T-cell (primary cell): ENCODE results near the gene C17orf113. TPM values are rescaled to one million over a fixed set of nuclear protein-coding genes. Genes with fewer than 3 reads are reported as not detected.

Experiments used
- ATAC-seq, 4 experiments: fragments of 200-7000 bp in 3 of 4; fragments of 150-1000 bp in 1 of 4; cut with Tn5 transposase; replicated peaks in 1 of 4; 1 replicate in 3 of 4; 2 replicates in 1 of 4; pipeline ENCODE4 v1.10.0; 2021; ENCODE audit warnings: moderate library complexity in 3 of 4, mild to moderate bottlenecking in 2 of 4, moderate number of reproducible peaks in 1 of 4
- CTCF ChIA-PET, 2 donors: fragments of 300-600 bp; sonication (Branson Sonifier 250); formaldehyde crosslinking; loops; one replicate each; lab custom pipeline; 2022; ENCODE audit warnings: antibody characterized with exemption in 2 of 2; lab: Charles Lee
- POLR2A ChIA-PET, 2 donors: fragments of 300-600 bp; sonication (Branson Sonifier 250); formaldehyde crosslinking; loops; one replicate each; lab custom pipeline; 2022; ENCODE audit warnings: antibody characterized with exemption in 2 of 2; lab: Charles Lee
- DNase-seq, 35 experiments: peaks; one replicate each; pipeline versions ENCODE4 v3.0.0 to v3.0.0-alpha.2; 2013 to 2023
- H3K27ac ChIP-seq: one replicate; pipeline ENCODE4 v1.5.1; 2013; ENCODE audit warnings: low read length
- H3K27me3 ChIP-seq, 2 experiments: replicated peaks in 1 of 2; 1 replicate in 1 of 2; 2 replicates in 1 of 2; pipeline versions ENCODE4 v1.6.1 to v1.7.0; 2013; ENCODE audit warnings: low read length in 1 of 2, mixed read lengths in 1 of 2; ENCODE audit not compliant: control insufficient read depth in 2 of 2, insufficient read depth in 2 of 2; ENCODE audit errors: extremely low read depth in 1 of 2
- H3K36me3 ChIP-seq, 2 donors: 1 replicate in 1 of 2; 2 replicates in 1 of 2; pipeline versions ENCODE4 v1.6.1 to v1.7.0; 2013; ENCODE audit warnings: low read length in 1 of 2; ENCODE audit not compliant: control insufficient read depth in 2 of 2, insufficient read depth in 1 of 2; ENCODE audit errors: extremely low read depth in 1 of 2
- H3K4me1 ChIP-seq, 2 experiments: 1 replicate in 1 of 2; 2 replicates in 1 of 2; pipeline versions ENCODE4 v1.6.1 to v1.7.0; 2013; ENCODE audit warnings: low read length in 2 of 2, mixed read lengths in 1 of 2; ENCODE audit not compliant: insufficient read depth in 2 of 2, control insufficient read depth in 1 of 2; ENCODE audit errors: extremely low read depth in 1 of 2
- H3K4me3 ChIP-seq, 2 donors: 1 replicate in 1 of 2; 2 replicates in 1 of 2; pipeline versions ENCODE4 v1.5.1 to v1.7.0; 2013; ENCODE audit warnings: mild to moderate bottlenecking in 2 of 2, low read length in 1 of 2, moderate library complexity in 1 of 2; ENCODE audit not compliant: control insufficient read depth in 1 of 2; ENCODE audit errors: extremely low read depth in 1 of 2
- H3K9me3 ChIP-seq: 2 replicates; pipeline ENCODE4 v1.7.0; 2013
- H3K27ac Mint-ChIP-seq, 2 donors: one replicate each; pipeline ENCODE4 v1.8.0; 2020 to 2021; ENCODE audit warnings: mild to moderate bottlenecking in 2 of 2, mixed read lengths in 2 of 2
- H3K27me3 Mint-ChIP-seq, 2 donors: one replicate each; pipeline ENCODE4 v1.8.0; 2021 to 2022; ENCODE audit warnings: mixed read lengths in 2 of 2
- H3K36me3 Mint-ChIP-seq: one replicate; pipeline ENCODE4 v1.8.0; 2021; ENCODE audit warnings: mixed read lengths
- H3K4me1 Mint-ChIP-seq, 3 donors: one replicate each; pipeline ENCODE4 v1.8.0; 2020 to 2022; ENCODE audit warnings: mixed read lengths in 3 of 3, mild to moderate bottlenecking in 1 of 3
- H3K4me3 Mint-ChIP-seq, 3 donors: one replicate each; pipeline ENCODE4 v1.8.0; 2020 to 2022; ENCODE audit warnings: mild to moderate bottlenecking in 3 of 3, mixed read lengths in 3 of 3, moderate library complexity in 3 of 3
- H3K9me3 Mint-ChIP-seq, 3 donors: one replicate each; pipeline ENCODE4 v1.8.0; 2020 to 2022; ENCODE audit warnings: mixed read lengths in 3 of 3
- WGBS: methylation state at CpG from one replicate; pipeline ENCODE4 v1.1.5; 2013; ENCODE audit warnings: missing lambda C conversion rate; ENCODE audit not compliant: insufficient coverage; 5-methylcytosine and 5-hydroxymethylcytosine counted together
- total RNA-seq, 35 experiments: library from RNA in 6 of 35; stranded (reverse) in 6 of 35; fragments of 120-200 nt in 1 of 35; gene quantifications; one replicate each; pipeline versions ENCODE4 v1.2.1 to v1.2.4 and lab custom pipeline; 2013 to 2026

The C17orf113 gene
- total RNA-seq, 5 donors from 2014 or later (not counting 1 experiment from before 2014, with no cell fraction given) = 0.35 to 1.1 (median 0.89) TPM

DNA sequence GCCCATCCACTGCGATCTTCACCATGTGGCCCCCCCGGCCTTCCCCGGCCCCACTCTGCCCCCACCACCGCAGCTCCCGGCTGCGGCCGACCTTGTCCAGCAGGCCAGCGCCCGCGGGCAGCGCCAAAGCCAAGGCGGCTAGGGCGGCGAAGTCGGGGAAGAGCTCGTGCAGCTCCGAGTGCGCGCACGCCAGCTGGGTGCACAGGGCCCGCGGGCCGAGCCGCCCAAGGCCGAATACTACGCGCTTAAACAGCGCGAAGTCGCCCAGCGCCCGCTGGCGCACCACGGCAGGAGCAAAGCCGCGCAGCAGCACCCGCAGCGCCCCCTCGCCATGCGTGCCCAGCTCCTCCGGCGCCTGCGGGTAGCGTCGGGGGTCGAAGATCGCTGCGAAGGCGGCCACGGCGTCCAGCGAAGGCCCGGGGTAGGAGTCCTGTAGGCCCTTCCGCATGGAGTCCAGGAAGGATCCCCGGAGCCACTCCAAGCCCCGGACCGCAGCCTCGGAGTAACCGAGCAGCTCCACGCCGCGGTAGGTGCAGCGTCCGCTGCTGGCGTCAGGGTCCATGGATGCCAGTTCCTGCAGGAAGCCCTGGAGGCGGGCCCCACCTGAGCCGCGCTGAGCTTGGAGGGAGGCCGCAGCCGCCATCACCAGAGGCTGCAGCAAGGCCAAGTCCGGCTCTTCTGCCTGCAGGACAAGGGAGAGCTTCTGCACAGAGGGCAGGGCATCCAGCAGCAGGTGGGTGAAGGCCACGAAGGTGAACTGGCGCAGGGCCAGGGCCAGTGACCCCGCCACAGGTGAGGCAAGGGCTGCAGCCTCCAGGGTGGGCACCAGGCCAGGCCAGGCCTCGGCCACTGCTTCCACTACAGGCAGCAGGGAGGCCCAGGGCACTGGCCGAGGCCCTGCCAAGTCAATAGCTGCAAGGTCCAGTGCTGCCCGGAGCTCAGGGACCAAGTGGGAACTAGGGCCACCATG lies 10.3 kb downstream of the C17orf113 start:
- Histone ChIP-seq H3K4me1 (peaks cover 0 to 2% of the 10 kb centered on the region in 2 experiments), H3K4me3 (peak overlapping the region in 1 of 2 donors; percentile 38), H3K27me3 (peaks cover 0 to 29% of the 10 kb centered on the region in 2 experiments), H3K9me3 (no peaks in the 10 kb centered on the region), H3K27ac (no peak overlapping the region), H3K36me3 (no peaks in the 10 kb centered on the region)
- H3K4me1 Mint-ChIP-seq = no peaks in the 10 kb centered on the region
- DNase-seq = no peak
- H3K9me3 Mint-ChIP-seq = no peaks in the 10 kb centered on the region
- CTCF ChIA-PET = interaction anchor here in 1 of 2 donors (0.6 kb wide), 1 partner anchor 57 kb away, joined by 4 read pairs; no protein-coding TSS in a partner anchor
- no peaks in the 10 kb centered on the region for H3K36me3 Mint-ChIP-seq
- POLR2A ChIA-PET = no interaction called here
- peak in 1 of 4 experiments; percentile 19 for ATAC-seq
- H3K27me3 Mint-ChIP-seq = peaks cover 0 to 18% of the 10 kb centered on the region in 2 donors
- no peak overlapping the region for H3K4me3 Mint-ChIP-seq
- 50% methylated on average over 73 of the region's 77 CpGs for WGBS
- no peak overlapping the region for H3K27ac Mint-ChIP-seq

- Mint-ChIP-seq H3K36me3 (no peaks in the 10 kb centered on the region), H3K27ac (no peak overlapping the region), H3K4me3 (no peak overlapping the region), H3K4me1 (peaks cover 6 to 9% (median 7%) of the 10 kb centered on the region in 3 donors), H3K9me3 (no peaks in the 10 kb centered on the region), H3K27me3 (peaks cover 0 to 23% of the 10 kb centered on the region in 2 donors)
- H3K27ac ChIP-seq = no peak overlapping the region
- no peaks in the 10 kb centered on the region for H3K9me3 ChIP-seq
- peaks cover 0 to 35% of the 10 kb centered on the region in 2 experiments for H3K27me3 ChIP-seq
- no peak for DNase-seq
- no peak overlapping the region for H3K4me3 ChIP-seq
- ChIA-PET CTCF (no interaction called here), POLR2A (no interaction called here)
- ATAC-seq = no peak
- H3K36me3 ChIP-seq = no peaks in the 10 kb centered on the region
- peaks cover 0 to 8% of the 10 kb centered on the region in 2 experiments for H3K4me1 ChIP-seq
- WGBS = 68% methylated on average over 3 of the region's 5 CpGs
Measured at GRCh38 chr17:42038221-42038973, 12.0 kb downstream of the C17orf113 start.

DNA sequence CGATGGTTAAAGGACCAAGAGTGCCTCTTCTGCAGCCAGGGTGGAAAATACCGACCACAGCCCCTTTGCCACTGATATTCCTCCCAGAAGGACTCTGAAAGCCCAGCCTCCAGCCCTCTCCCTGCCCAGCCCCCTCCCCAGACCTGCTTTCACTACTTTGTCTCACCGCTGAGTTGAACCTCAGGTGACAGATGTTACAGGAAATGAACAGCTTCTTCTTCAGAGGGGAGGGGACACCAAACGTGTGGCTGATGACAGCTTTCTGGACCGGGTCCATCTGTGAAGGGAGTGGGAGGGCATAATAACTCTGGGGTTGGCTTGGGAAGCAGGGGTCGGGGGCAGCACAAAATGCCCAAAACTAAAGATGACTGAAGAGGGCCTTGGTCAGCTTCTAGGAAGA lies 16.3 kb downstream of the C17orf113 start:
- H3K4me3 ChIP-seq = no peak overlapping the region
- DNase-seq (no peak), ATAC-seq (peak in 1 of 4 experiments; percentile 48)
- H3K9me3 Mint-ChIP-seq = no peaks in the 10 kb centered on the region
- peaks cover 0 to 23% of the 10 kb centered on the region in 2 experiments for H3K27me3 ChIP-seq
- CTCF ChIA-PET = interaction anchor here (0.7 to 1.4 kb wide), 4 partner anchors 9 to 57 kb away, joined by 3 read pairs; no protein-coding TSS in a partner anchor
- 10% methylated on average over 5 of the region's 6 CpGs for WGBS
- H3K36me3 ChIP-seq = no peaks in the 10 kb centered on the region
- H3K4me1 Mint-ChIP-seq = peaks cover 6 to 9% (median 7%) of the 10 kb centered on the region in 3 donors
- H3K27ac ChIP-seq = no peak overlapping the region
- H3K4me3 Mint-ChIP-seq = no peak overlapping the region
- H3K27me3 Mint-ChIP-seq = peaks cover 0 to 13% of the 10 kb centered on the region in 2 donors
- H3K9me3 ChIP-seq = no peaks in the 10 kb centered on the region
- no peaks in the 10 kb centered on the region for H3K36me3 Mint-ChIP-seq
- H3K4me1 ChIP-seq = peaks cover 0 to 6% of the 10 kb centered on the region in 2 experiments
- H3K27ac Mint-ChIP-seq = no peak overlapping the region
- POLR2A ChIA-PET = no interaction called here

GRCh38 chr17:42031584-42031983 lies 18.8 kb downstream of the C17orf113 start:
- WGBS = 75% methylated on average over 4 of the region's 6 CpGs
- Mint-ChIP-seq H3K27me3 (peaks cover 3 to 5% of the 10 kb centered on the region in 2 donors), H3K4me3 (no peak overlapping the region), H3K9me3 (no peaks in the 10 kb centered on the region), H3K27ac (no peak overlapping the region), H3K36me3 (no peaks in the 10 kb centered on the region), H3K4me1 (peaks cover 6 to 9% (median 7%) of the 10 kb centered on the region in 3 donors)
- no peak for DNase-seq
- Histone ChIP-seq H3K36me3 (no peaks in the 10 kb centered on the region), H3K4me3 (no peak overlapping the region), H3K9me3 (no peaks in the 10 kb centered on the region), H3K4me1 (peaks cover 0 to 9% of the 10 kb centered on the region in 2 experiments), H3K27ac (no peak overlapping the region), H3K27me3 (peaks cover 0 to 24% of the 10 kb centered on the region in 2 experiments)
- CTCF ChIA-PET = interaction anchor here in 1 of 2 donors (0.5 kb wide), 1 partner anchor 522 kb away, joined by 3 read pairs; no protein-coding TSS in a partner anchor
- ATAC-seq = no peak
- POLR2A ChIA-PET = no interaction called here

DNA sequence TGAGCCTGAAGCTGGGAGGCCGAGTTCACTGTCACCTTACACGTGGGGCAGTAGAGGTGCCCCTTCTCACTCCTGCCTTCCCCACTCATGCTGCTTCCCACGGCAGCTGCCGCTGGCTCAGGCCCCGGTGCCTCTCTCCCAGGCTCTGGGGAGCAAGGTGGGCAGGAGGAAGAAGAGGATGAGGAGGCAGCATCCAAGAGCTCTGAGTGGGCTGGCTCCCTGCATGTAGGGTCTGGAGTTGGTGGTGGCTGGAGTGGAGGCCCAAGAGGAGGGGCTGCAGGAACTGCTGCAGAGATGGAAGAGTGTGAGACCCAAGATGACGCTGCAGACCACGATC lies 21.6 kb downstream of the C17orf113 start:
- H3K9me3 Mint-ChIP-seq = no peaks in the 10 kb centered on the region
- POLR2A ChIA-PET = no interaction called here
- H3K4me1 Mint-ChIP-seq = peaks cover 6 to 10% (median 6%) of the 10 kb centered on the region in 3 donors
- no peaks in the 10 kb centered on the region for H3K9me3 ChIP-seq
- H3K4me3 Mint-ChIP-seq = no peak overlapping the region
- H3K4me1 ChIP-seq = peaks cover 0 to 12% of the 10 kb centered on the region in 2 experiments
- peaks cover 5% of the 10 kb centered on the region for H3K36me3 Mint-ChIP-seq
- H3K27ac ChIP-seq = no peak overlapping the region
- WGBS = 81% methylated on average over 3 of the region's 7 CpGs
- ATAC-seq = no peak
- H3K27me3 ChIP-seq = peaks cover 0 to 19% of the 10 kb centered on the region in 2 experiments
- no peak overlapping the region for H3K27ac Mint-ChIP-seq
- peaks cover 1 to 3% of the 10 kb centered on the region in 2 donors for H3K27me3 Mint-ChIP-seq
- peaks cover 0 to 10% of the 10 kb centered on the region in 2 donors for H3K36me3 ChIP-seq
- CTCF ChIA-PET = interaction anchor here in 1 of 2 donors (0.5 kb wide), 1 partner anchor 58 kb away, joined by 3 read pairs; no protein-coding TSS in a partner anchor
- no peak for DNase-seq
- H3K4me3 ChIP-seq = no peak overlapping the region
